Esophagus squamous epithelium (tissue), 4 donors: Measurements from ENCODE around the gene ZNF143.

Experiments used
- CTCF ChIP-seq, 6 experiments: fragments of 450-650 bp in 4 of 6; fragments of 200-600 bp in 2 of 6; sonication (generic) in 2 of 6; IDR thresholded peaks; one replicate each; pipeline ENCODE4 v1.5.1; 2016 to 2019; ENCODE audit warnings: antibody characterized with exemption in 6 of 6, mild to moderate bottlenecking in 4 of 6, moderate library complexity in 4 of 6
- POLR2A ChIP-seq, 4 donors: fragments of 450-650 bp; IDR thresholded peaks; one replicate each; pipeline ENCODE4 v1.6.1; 2017; ENCODE audit warnings: antibody characterized with exemption in 4 of 4, mild to moderate bottlenecking in 4 of 4, moderate library complexity in 3 of 4

- TF ChIP-seq POLR2A (IDR thresholded peaks at IDR 0.05): no peak
- no peak for TF ChIP-seq CTCF (IDR thresholded peaks at IDR 0.05)
Measured at GRCh38 chr11:9529334-9529650, 68.5 kb downstream of the ZNF143 start.
